Activated CD8-positive, alpha-beta T cell treated with anti-CD3 and anti-CD28 coated beads, Interleukin-2, amount 10 ng/mL, durations not matched to agents 7 days and 5 days (primary cell): ENCODE data around the gene CD300LB. TPM values are rescaled to one million over a fixed set of nuclear protein-coding genes. Genes with fewer than 3 reads are reported as not detected.

Experiments used
- total RNA-seq, 2 experiments: library from RNA; stranded (reverse); gene quantifications; one replicate each; pipeline ENCODE4 v1.2.3, GENCODE V29; 2021

CD300LB gene
- total RNA-seq, 2 experiments from 2014 or later: not detected

Other genes starting within 250 kb of the CD300LB start
- under 1 TPM; 0.37 TPM for gene KIF19, start 205.2 kb downstream of the CD300LB start, total RNA-seq
- not detected for gene BTBD17, start 169.6 kb downstream of the CD300LB start, total RNA-seq
- not detected for gene GPR142, start 164.0 kb downstream of the CD300LB start, total RNA-seq
- under 1 TPM in 1 of 2 experiments, not detected in 1; 0.32 TPM for gene GPRC5C, start 99.4 kb downstream of the CD300LB start, total RNA-seq
- gene CD300A, start 64.8 kb downstream of the CD300LB start, total RNA-seq: 1 to 10 TPM; 2.1 to 2.8 TPM
- gene CD300C, start 14.6 kb upstream of the CD300LB start, total RNA-seq: under 1 TPM; 0.47 to 0.57 TPM
- not detected for gene CD300H, start 36.0 kb upstream of the CD300LB start, total RNA-seq
- gene CD300LD, start 60.8 kb upstream of the CD300LB start, total RNA-seq: not detected
- not detected for gene CD300E, start 92.3 kb upstream of the CD300LB start, total RNA-seq
- not detected for gene CD300LF, start 181.4 kb upstream of the CD300LB start, total RNA-seq
- gene RAB37, start 205.8 kb upstream of the CD300LB start, total RNA-seq: 10 to 100 TPM; 19.1 to 19.6 TPM
- gene NHERF1, start 217.2 kb upstream of the CD300LB start, total RNA-seq: 100 to 1,000 TPM; 286 to 296 TPM
- 10 to 100 TPM; 28.3 to 30.7 TPM for gene NAT9, start 244.9 kb upstream of the CD300LB start, total RNA-seq